ENCODE data around the gene MSL2. TPM values are rescaled to one million over a fixed set of nuclear protein-coding genes. Genes with fewer than 3 reads are reported as not detected.
"Not testable (repeated sequence)": the region's sequence is repeated elsewhere in the genome, so short reads cannot be mapped to it uniquely, and the experiment has no call there.

MSL2 gene
- total RNA-seq, 1 donor from 2014 or later = 8.3 TPM

DNA sequence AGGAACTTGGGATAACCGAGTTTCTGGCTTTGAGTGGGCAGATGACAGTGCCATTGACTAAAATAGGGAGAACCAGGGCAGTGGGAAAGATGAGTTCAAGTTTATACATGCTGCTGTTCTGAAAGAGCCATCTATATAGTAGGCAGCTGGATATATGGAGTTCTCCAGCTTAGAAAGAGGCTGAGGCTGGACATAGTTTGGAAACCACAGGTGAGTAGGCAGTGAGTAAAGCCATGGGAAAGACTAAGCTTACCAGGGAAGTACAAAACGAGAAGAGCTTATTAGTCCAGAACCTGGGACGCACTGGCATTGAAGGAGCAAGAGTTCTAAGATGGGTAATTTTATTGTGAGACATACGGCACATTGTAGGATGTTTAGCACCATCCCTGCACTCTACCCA is 54.2 kb downstream of the MSL2 start:
- DNase-seq (ENCODE audit: low read depth) = no peak
- TF ChIP-seq, protein P1, sequence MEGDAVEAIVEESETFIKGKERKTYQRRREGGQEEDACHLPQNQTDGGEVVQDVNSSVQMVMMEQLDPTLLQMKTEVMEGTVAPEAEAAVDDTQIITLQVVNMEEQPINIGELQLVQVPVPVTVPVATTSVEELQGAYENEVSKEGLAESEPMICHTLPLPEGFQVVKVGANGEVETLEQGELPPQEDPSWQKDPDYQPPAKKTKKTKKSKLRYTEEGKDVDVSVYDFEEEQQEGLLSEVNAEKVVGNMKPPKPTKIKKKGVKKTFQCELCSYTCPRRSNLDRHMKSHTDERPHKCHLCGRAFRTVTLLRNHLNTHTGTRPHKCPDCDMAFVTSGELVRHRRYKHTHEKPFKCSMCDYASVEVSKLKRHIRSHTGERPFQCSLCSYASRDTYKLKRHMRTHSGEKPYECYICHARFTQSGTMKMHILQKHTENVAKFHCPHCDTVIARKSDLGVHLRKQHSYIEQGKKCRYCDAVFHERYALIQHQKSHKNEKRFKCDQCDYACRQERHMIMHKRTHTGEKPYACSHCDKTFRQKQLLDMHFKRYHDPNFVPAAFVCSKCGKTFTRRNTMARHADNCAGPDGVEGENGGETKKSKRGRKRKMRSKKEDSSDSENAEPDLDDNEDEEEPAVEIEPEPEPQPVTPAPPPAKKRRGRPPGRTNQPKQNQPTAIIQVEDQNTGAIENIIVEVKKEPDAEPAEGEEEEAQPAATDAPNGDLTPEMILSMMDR (conservative IDR thresholded peaks at IDR 0.05; ENCODE audit: low read depth, low read length) = no peak
- no peak overlapping the region for H3K4me3 ChIP-seq (ENCODE audit: low read depth, low read length)

DNA sequence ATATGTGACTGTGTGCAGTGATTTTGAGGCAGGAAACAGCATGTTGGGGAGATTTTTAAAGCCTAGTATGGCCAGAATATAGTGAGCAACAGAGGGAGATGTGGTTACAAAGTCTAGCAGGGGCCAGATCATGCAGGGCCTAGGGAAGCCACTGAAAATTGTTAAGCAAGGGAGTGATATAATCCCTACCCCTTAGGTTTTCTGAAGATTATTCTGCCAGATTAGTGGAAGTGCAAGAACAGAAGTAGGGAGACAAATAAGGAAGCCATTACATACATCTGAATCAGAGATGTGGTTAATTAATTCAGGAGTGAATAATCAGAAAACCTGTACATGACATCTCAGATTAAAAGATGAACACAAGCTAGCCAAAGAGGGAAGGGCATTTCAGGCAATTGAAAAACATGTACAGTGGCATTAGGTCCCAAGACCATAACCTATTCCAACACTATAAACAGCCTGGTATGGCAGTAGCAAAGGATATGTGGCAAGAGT is 54.8 kb downstream of the MSL2 start:
- no peak overlapping the region for H3K4me3 ChIP-seq (ENCODE audit: low read depth, low read length)
- TF ChIP-seq, protein P1 (conservative IDR thresholded peaks at IDR 0.05; ENCODE audit: low read depth, low read length) = no peak
- DNase-seq (ENCODE audit: low read depth) = no peak

DNA sequence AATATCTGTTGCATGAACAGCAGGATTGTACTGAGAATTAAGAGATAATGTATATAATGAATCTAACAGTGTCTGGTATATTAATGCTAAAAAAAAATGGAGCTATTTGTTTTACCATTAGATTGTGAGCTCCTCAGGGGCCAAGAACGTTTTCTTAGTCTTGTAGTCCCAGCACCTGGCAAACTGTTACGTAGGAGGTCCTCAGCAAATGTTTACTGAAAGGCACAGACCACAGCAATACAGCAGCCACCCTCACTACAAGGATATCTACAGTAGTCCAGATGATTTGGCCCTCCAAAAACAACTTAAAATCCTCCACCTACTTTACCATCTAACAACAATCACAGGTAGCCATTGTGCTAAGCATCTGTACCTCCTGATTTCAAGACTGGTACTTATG is 59.7 kb downstream of the MSL2 start:
- H3K4me3 ChIP-seq (ENCODE audit: low read depth, low read length) = no peak overlapping the region
- DNase-seq (ENCODE audit: low read depth) = no peak
- TF ChIP-seq, protein P1 (conservative IDR thresholded peaks at IDR 0.05; ENCODE audit: low read depth, low read length) = no peak

DNA sequence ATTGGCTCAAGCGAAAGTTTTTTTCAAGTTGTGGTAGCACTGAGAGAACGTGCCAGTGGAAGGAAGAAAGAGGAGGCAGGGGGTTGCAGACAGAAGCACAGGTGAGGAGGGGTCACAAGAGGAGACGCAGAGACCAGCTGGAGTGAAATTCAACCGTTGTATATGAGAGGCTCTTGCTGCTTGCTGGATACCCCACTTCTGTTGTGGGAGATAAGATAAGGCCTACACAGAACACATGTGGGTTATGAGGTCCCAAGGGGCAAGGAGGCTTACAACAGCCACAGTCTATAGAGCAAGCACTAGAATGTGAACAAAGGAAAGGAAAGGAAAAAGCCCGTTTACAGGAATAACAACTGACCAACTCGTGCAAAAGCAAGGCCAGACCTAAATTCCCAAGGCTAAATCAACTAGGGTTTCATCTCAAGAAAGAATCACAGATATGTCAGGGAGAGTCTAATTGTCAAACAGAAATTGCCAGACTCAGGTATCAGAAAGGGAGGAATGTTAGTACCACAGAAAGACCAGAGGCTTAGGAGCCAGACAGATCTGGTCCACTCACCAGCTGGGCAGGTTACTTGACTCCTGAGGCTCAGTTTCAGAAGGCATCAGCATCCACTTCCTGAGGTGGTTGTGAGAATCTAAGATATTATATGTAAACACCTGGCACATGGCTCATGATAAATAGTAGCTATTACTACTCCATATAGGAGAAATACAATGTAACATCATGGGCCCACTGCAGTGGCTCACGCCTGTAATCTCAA is 60.9 kb downstream of the MSL2 start:
- no peak overlapping the region for H3K4me3 ChIP-seq (ENCODE audit: low read depth, low read length)
- DNase-seq (ENCODE audit: low read depth) = no peak
- TF ChIP-seq, protein P1 (conservative IDR thresholded peaks at IDR 0.05; ENCODE audit: low read depth, low read length) = no peak

DNA sequence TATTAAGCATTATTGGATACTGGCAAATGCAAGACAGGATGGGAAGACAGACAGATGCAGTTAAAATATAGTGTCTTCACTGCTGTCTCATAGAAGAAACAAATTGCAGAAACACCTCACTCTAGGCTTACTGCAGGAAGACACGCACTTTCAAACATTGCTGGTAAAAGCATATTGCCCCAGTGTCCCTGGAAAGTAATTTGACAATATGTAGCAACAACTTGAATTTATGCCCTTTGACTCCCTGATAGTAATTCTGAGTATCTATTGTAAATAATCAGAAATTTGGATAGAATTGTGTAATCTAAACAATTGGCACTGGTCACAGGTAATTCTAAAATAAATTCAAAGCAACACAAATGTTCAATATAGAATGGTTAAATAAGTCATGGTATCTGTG is 62.0 kb downstream of the MSL2 start:
- TF ChIP-seq, protein P1 (conservative IDR thresholded peaks at IDR 0.05; ENCODE audit: low read depth, low read length) = no peak
- no peak overlapping the region for H3K4me3 ChIP-seq (ENCODE audit: low read depth, low read length)

DNA sequence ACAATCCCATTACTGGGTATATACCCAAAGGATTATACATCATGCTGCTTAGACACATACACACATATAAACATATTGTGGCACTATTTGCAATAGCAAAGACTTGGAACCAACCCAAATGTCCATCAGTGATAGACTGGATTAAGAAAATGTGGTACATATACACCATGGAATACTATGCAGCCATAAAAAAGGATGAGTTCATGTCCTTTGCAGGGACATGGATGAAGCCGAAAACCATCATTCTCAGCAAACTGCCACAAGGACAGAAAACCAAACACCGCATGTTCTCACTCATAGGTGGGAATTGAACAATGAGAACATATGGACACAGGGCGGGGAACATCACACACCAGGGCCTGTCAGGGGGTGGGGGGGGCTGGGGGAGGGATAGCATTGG is 64.5 kb downstream of the MSL2 start:
- DNase-seq (ENCODE audit: low read depth); H3K4me3 ChIP-seq (ENCODE audit: low read depth, low read length): not testable (repeated sequence)

More for the DNA sequence above, 62.0 kb downstream of the MSL2 start:
- no peak for DNase-seq (ENCODE audit: low read depth)

DNA sequence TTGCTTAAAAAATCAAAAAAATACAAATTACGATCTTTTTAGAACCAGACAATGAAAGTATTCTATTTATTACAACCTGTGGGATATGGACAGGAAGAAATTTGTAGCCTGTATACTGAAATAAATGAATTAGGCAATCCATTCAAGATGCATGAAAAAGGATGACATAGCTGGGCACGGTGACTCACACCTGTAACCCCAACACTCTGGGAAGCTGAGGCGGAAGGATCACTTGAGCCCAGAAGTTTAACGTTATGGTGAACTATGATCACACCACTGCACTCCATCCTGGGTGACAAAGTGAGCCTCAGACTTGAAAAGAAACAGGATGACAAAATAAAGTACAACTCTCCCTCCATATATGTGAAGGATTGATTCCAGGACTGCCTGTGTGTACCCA is 74.1 kb downstream of the MSL2 start:
- no peak for DNase-seq (ENCODE audit: low read depth)
- H3K4me3 ChIP-seq (ENCODE audit: low read depth, low read length) = no peak overlapping the region
- TF ChIP-seq, protein P1 (conservative IDR thresholded peaks at IDR 0.05; ENCODE audit: low read depth, low read length) = no peak
